Measurements from ENCODE around the gene PLAU.
"Not testable (repeated sequence)": the region's sequence is repeated elsewhere in the genome, so short reads cannot be mapped to it uniquely, and the experiment has no call there.

PLAU gene

GRCh38 chr10:73924935-73925334, 14.0 kb downstream of the PLAU start:
- DNase-seq, result no peak

GRCh38 chr10:73925539-73925938, 14.6 kb downstream of the PLAU start:
- DNase-seq, result no peak

GRCh38 chr10:73926152-73926764, 15.3 kb downstream of the PLAU start:
- DNase-seq, result no peak

DNA sequence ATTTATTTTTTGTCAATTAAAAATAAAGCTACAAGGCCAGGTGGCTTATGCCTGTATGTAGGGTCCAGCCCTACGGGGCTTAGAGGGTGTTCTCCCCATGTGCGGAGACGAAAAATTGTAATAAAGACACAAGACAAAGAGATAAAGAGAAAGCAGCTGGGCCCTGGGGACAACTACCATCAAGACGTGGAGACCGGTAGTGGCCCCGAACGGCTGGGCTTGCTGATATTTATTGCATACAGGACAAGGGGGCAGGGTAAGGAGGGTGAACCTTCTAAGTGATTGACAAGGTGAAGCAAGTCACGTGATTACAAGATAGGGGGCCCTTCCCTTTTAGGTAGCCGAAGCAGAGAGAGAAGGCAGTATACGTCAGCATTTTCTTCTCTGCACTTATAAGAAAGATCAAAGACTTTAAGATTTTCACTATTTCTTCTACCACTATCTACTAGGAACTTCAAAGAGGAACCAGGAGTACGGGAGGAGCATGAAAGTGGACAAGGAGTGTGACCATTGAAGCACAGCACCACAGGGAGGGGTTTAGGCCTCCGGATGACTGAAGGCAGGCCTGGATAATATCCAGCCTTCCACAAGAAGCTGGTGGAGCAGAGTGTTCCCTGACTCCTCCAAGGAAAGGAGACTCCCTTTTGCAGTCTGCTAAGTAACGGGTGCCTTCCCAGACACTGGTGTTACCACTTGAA, 19.8 kb downstream of the PLAU start:
- not testable (repeated sequence) for DNase-seq

DNA sequence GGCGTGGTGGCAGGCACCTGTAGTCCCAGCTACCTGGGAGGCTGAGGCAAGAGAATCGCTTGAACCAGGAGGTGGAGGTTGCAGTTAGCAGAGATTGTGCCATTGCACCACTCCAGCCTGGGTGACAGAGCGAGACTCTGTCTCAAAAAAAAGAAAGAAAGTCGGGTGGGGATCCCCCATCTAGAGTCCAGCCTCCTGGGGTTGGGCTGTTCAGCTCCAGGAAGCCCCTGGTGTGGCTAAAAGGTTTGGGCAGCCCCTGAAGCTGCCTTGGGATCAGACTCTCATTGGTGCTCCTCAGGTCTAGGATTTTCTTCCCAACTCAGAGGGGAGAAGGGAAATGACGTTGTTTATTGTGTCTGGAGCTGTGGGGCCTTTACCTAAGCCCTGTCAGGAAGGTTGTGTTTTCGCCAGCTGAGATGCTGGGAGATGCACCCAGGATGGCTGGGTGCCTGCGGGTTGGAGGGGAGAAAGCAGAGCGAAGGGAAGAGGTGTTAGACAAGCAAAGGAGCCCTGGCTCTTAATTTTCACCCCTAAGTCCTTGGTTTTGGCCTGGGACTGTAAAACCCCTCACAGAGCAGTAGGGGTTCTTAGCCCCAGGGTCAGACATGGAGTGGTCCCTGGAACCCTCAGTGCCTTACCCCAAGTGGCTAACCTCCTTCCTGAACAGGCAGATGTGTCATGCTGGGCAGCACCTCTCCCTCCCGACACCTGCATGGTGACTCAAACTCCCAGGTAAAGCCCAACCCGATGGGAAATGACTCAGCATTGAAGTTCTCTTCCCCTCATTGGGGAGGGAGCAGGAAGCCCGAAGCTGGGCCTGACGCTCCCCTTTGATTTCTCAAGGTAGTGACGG, 21.1 kb downstream of the PLAU start:
- DNase-seq, result no peak

GRCh38 chr10:73932620-73933112, 21.7 kb downstream of the PLAU start:
- no peak for DNase-seq

GRCh38 chr10:73934074-73934473, 23.1 kb downstream of the PLAU start:
- DNase-seq, result no peak

GRCh38 chr10:73935895-73936294, 25.0 kb downstream of the PLAU start:
- DNase-seq, result no peak

GRCh38 chr10:73937333-73938043, 26.6 kb downstream of the PLAU start:
- no peak for DNase-seq

DNA sequence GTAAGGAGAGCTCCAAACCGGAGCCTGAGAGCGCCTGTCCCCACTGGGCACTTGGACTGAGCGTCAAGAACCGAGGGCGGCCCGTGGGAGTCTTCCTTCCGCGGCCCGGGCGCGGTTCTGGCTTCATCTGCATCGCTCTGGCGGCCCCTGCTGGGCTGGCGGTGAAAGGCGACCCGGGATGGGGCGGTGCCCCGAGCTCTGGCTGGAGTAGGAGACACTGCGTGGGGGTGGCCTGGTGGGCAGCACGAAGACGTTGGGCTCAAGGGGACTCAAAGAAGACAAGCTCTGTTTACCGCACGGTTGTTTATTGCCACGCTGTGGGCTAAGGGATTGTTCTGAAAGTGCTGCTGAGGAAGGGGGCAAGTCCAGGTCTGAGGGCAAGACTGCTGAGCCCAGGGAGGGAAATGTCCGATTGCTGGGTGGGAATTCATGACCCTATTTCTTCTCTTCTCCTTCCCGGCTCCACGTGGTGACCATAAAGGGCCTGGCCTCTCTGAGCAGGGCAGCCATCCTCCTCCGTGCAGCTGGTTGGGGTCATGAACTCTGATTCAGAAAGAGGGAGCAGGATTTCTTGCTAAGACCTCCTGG, 29.8 kb downstream of the PLAU start:
- peak; percentile 85 for DNase-seq

DNA sequence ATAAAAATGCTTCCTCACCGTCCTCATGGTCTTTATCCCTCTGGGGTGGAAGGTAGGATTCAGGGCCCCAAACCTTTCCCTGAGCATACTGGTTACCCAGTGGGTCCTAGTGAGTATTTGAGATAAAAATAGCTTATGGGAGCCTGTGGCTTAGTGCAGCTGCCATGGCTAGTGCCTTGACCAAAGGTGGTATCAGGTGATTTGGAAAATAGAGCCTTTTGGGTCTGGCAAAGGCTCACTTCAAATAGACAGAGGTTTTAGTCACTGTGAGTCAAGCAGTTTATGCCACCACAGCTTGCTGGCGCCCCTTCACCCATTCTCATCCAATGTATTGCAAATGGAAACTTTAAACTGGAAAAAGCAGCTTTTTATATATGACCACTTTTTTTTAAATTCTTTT, 30.4 kb downstream of the PLAU start:
- DNase-seq, result no peak

- DNase-seq, result no peak
Observed at GRCh38 chr10:73944356-73945100, 33.6 kb downstream of the PLAU start.

GRCh38 chr10:73946253-73947145, 35.6 kb downstream of the PLAU start:
- DNase-seq, result no peak

- no peak for DNase-seq
Observed at GRCh38 chr10:73948947-73949633, 38.2 kb downstream of the PLAU start.

- peak; percentile 51 for DNase-seq
Observed at GRCh38 chr10:73950155-73950948, 39.4 kb downstream of the PLAU start.

- no peak for DNase-seq
Observed at GRCh38 chr10:73953665-73954064, 42.7 kb downstream of the PLAU start.

GRCh38 chr10:73954737-73955136, 43.8 kb downstream of the PLAU start:
- no peak for DNase-seq

GRCh38 chr10:73955719-73956118, 44.8 kb downstream of the PLAU start:
- DNase-seq, result no peak

All from eye (tissue), 1 donor.